Panc1 (cell line): ENCODE measurements around the gene DNASE1. TPM values are rescaled to one million over a fixed set of nuclear protein-coding genes. Genes with fewer than 3 reads are reported as not detected.

Source experiments
- ATAC-seq: fragments of 200-7000 bp; cut with Tn5 transposase; 2 replicates; pipeline ENCODE4 v1.9.1; 2020; ENCODE audit warnings: mild to moderate bottlenecking, moderate library complexity
- BruUV-seq: library from RNA; stranded (reverse); fragments of 400-500 nt; replicated peaks from 2 replicates; lab custom pipeline; 2021; lab: Mats Ljungman, UMichigan
- CTCF ChIA-PET: fragments of 300-600 bp; sonication (Branson Sonifier 250); formaldehyde crosslinking; loops from one replicate; lab custom pipeline; 2022; ENCODE audit warnings: antibody characterized with exemption; lab: Charles Lee
- POLR2A ChIA-PET: fragments of 300-600 bp; sonication (Branson Sonifier 250); formaldehyde crosslinking; loops from one replicate; lab custom pipeline; 2022; ENCODE audit warnings: antibody characterized with exemption; lab: Charles Lee
- DNase-seq: peaks from one replicate; pipeline ENCODE4 v3.0.0-alpha.2; 2010; ENCODE audit warnings: low read depth, low spot score
- H3K27ac ChIP-seq: 2 replicates; pipeline ENCODE4 v1.5.1; 2011; ENCODE audit warnings: mild to moderate bottlenecking, low read length, inconsistent platforms
- H3K27me3 ChIP-seq: fragments of 200-500 bp; sonication (Bioruptor generic); 2 replicates; pipeline ENCODE4 v1.6.0; 2014; ENCODE audit warnings: low read length, inconsistent platforms; ENCODE audit not compliant: control insufficient read depth, insufficient read depth
- H3K36me3 ChIP-seq: fragments of 200-500 bp; sonication (Bioruptor generic); 2 replicates; pipeline ENCODE4 v1.5.1; 2014; ENCODE audit warnings: inconsistent platforms, mild to moderate bottlenecking, low read length, moderate library complexity; ENCODE audit not compliant: control insufficient read depth, insufficient read depth
- H3K4me1 ChIP-seq: 2 replicates; pipeline ENCODE4 v1.5.1; 2011; ENCODE audit warnings: inconsistent platforms, mild to moderate bottlenecking, low read length, moderate library complexity; ENCODE audit not compliant: control insufficient read depth, insufficient read depth
- H3K4me3 ChIP-seq, 2 experiments: 2 replicates each; pipeline ENCODE4 v1.5.1; 2011 to 2012; ENCODE audit warnings: low read depth in 2 of 2, low read length in 2 of 2, mild to moderate bottlenecking in 2 of 2, inconsistent platforms in 1 of 2, moderate library complexity in 1 of 2
- H3K9me3 ChIP-seq: fragments of 200-500 bp; sonication (Bioruptor generic); 2 replicates; pipeline ENCODE4 v1.5.1; 2014; ENCODE audit warnings: low read depth, mild to moderate bottlenecking, inconsistent platforms, low read length, moderate library complexity; ENCODE audit not compliant: control insufficient read depth, insufficient read depth
- POLR2AphosphoS5 ChIP-seq: IDR thresholded peaks from 2 replicates; pipeline ENCODE4 v1.6.1; 2012; ENCODE audit warnings: mild to moderate bottlenecking, low read depth, low read length, moderate library complexity
- SIN3A ChIP-seq: IDR thresholded peaks from 2 replicates; pipeline ENCODE4 v1.6.1; 2012; ENCODE audit warnings: low read depth, mild to moderate bottlenecking, low read length, moderate library complexity, borderline replicate concordance; ENCODE audit not compliant: insufficient read depth
- TCF7L2 ChIP-seq: IDR thresholded peaks from 2 replicates; pipeline ENCODE4 v1.6.1; 2011; ENCODE audit warnings: mild to moderate bottlenecking, low read depth, low read length, inconsistent platforms
- in situ Hi-C: cut with HindIII; loops from 2 replicates; pipeline ENCODE4 v1.10.0; 2016; ENCODE audit warnings: low sequenced_read_pairs, low pct_unique_long_range_greater_than_20kb
- intact Hi-C: fragments of 100-400 bp; cut with micrococcal nuclease; formaldehyde crosslinking; loops from one replicate; pipeline ENCODE4 v1.10.0; 2022; ENCODE audit not compliant: unreplicated experiment
- total RNA-seq: library from RNA; stranded (reverse); gene quantifications from one replicate; pipeline ENCODE4 v1.2.1, GENCODE V29; 2021; ENCODE audit not compliant: unreplicated experiment
- TF ChIP-seq, protein P1 (sequence below): fragments of 450-650 bp; IDR thresholded peaks from 2 replicates; pipeline ENCODE4 v1.5.1; 2017; ENCODE audit warnings: mild to moderate bottlenecking
- TF ChIP-seq, protein P2 (sequence below), 2 experiments: IDR thresholded peaks; 2 replicates each; pipeline ENCODE4 v1.6.1; 2011 to 2012; ENCODE audit warnings: low read depth in 2 of 2, control low read depth in 1 of 2, low read length in 1 of 2, mild to moderate bottlenecking in 1 of 2, moderate library complexity in 1 of 2; ENCODE audit not compliant: insufficient read depth in 1 of 2

The DNASE1 gene
- total RNA-seq, 1 experiment from 2014 or later, result 21.1 TPM

DNA sequence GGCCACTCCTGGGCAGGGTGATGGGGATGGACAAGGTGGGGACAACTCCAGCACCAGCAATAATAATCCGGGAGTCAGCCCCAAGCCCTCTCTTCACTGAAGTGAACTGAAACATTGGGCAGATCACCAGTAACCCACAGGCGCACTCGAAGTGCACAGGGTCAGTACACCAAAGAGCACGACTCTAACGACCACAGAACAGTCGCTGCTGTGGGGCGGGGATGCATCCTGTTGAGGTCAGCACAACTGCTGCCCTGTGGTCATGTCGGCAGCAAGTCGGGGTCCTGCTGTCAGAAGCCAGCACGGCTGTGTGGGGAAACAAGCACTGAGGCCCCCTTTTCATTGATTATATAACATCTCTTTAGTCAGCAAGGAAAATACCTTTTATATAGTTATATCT lies 14.6 kb downstream of the DNASE1 start:
- peaks cover 4% of the 10 kb centered on the region; the same call in 1 of the 2 replicates for H3K36me3 ChIP-seq
- POLR2A ChIA-PET, result no interaction called here

DNA sequence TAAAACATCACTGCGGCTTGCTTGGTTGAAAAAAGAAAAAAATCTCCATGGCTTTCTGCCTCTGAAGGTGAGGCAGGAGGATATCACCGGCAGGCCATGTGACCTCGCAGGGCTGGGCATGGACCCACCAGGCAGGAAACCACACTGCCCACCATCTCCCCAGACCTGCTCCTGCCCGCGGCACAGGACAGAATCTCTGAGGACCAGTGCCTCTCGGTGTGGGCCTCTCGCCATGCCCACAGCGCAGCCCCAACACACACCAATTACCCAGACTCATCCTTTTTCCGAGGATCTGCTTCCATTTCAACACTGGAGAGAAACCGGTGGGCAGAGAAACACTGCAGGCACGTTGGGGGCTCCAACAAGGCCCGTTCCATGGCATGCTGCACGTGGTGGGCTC lies 16.2 kb downstream of the DNASE1 start:
- POLR2A ChIA-PET, result no interaction called here
- ATAC-seq (no peak), DNase-seq (no peak)
- no peak overlapping the region for H3K27ac ChIP-seq
- peaks cover 4% of the 10 kb centered on the region for H3K36me3 ChIP-seq
- no peaks in the 10 kb centered on the region for H3K27me3 ChIP-seq
- no peaks in the 10 kb centered on the region for H3K9me3 ChIP-seq
- intact Hi-C loops, result no loop called here
- in situ Hi-C loops, result no loop called here
- no peak for TF ChIP-seq POLR2AphosphoS5
- TF ChIP-seq TCF7L2, result no peak
- TF ChIP-seq, protein P1, sequence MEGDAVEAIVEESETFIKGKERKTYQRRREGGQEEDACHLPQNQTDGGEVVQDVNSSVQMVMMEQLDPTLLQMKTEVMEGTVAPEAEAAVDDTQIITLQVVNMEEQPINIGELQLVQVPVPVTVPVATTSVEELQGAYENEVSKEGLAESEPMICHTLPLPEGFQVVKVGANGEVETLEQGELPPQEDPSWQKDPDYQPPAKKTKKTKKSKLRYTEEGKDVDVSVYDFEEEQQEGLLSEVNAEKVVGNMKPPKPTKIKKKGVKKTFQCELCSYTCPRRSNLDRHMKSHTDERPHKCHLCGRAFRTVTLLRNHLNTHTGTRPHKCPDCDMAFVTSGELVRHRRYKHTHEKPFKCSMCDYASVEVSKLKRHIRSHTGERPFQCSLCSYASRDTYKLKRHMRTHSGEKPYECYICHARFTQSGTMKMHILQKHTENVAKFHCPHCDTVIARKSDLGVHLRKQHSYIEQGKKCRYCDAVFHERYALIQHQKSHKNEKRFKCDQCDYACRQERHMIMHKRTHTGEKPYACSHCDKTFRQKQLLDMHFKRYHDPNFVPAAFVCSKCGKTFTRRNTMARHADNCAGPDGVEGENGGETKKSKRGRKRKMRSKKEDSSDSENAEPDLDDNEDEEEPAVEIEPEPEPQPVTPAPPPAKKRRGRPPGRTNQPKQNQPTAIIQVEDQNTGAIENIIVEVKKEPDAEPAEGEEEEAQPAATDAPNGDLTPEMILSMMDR, result no peak
- TF ChIP-seq SIN3A, result no peak
- TF ChIP-seq, protein P2, sequence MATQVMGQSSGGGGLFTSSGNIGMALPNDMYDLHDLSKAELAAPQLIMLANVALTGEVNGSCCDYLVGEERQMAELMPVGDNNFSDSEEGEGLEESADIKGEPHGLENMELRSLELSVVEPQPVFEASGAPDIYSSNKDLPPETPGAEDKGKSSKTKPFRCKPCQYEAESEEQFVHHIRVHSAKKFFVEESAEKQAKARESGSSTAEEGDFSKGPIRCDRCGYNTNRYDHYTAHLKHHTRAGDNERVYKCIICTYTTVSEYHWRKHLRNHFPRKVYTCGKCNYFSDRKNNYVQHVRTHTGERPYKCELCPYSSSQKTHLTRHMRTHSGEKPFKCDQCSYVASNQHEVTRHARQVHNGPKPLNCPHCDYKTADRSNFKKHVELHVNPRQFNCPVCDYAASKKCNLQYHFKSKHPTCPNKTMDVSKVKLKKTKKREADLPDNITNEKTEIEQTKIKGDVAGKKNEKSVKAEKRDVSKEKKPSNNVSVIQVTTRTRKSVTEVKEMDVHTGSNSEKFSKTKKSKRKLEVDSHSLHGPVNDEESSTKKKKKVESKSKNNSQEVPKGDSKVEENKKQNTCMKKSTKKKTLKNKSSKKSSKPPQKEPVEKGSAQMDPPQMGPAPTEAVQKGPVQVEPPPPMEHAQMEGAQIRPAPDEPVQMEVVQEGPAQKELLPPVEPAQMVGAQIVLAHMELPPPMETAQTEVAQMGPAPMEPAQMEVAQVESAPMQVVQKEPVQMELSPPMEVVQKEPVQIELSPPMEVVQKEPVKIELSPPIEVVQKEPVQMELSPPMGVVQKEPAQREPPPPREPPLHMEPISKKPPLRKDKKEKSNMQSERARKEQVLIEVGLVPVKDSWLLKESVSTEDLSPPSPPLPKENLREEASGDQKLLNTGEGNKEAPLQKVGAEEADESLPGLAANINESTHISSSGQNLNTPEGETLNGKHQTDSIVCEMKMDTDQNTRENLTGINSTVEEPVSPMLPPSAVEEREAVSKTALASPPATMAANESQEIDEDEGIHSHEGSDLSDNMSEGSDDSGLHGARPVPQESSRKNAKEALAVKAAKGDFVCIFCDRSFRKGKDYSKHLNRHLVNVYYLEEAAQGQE (IDR thresholded peaks at IDR 0.05; ENCODE audit: insufficient read depth in 1 of 2, low read depth in 2 of 2, low read length in 1 of 2), result no peak
- BruUV-seq, result no TSS peak
- CTCF ChIA-PET, result no interaction called here
- no peak overlapping the region for H3K4me3 ChIP-seq
- H3K4me1 ChIP-seq, result no peaks in the 10 kb centered on the region

More for the DNA sequence above, 14.6 kb downstream of the DNASE1 start:
- H3K27me3 ChIP-seq, result no peaks in the 10 kb centered on the region
- CTCF ChIA-PET, result no interaction called here
- no peaks in the 10 kb centered on the region for H3K4me1 ChIP-seq
- H3K4me3 ChIP-seq, result no peak overlapping the region
- no peak for ATAC-seq
- no peak for DNase-seq
- no peaks in the 10 kb centered on the region for H3K9me3 ChIP-seq
- in situ Hi-C loops (no loop called here), intact Hi-C loops (no loop called here)
- TF ChIP-seq, protein P2 (IDR thresholded peaks at IDR 0.05; ENCODE audit: insufficient read depth in 1 of 2, low read depth in 2 of 2, low read length in 1 of 2), result no peak
- TF ChIP-seq POLR2AphosphoS5 (no peak), TCF7L2 (no peak), SIN3A (no peak)
- TF ChIP-seq, protein P1, result no peak
- H3K27ac ChIP-seq, result no peak overlapping the region
- no TSS peak for BruUV-seq
